ENCODE data around the gene ZNF771.

The ZNF771 gene

GRCh38 chr16:30409125-30410060 is 2.0 kb downstream of the ZNF771 start:
- TF ChIP-seq, protein P1, sequence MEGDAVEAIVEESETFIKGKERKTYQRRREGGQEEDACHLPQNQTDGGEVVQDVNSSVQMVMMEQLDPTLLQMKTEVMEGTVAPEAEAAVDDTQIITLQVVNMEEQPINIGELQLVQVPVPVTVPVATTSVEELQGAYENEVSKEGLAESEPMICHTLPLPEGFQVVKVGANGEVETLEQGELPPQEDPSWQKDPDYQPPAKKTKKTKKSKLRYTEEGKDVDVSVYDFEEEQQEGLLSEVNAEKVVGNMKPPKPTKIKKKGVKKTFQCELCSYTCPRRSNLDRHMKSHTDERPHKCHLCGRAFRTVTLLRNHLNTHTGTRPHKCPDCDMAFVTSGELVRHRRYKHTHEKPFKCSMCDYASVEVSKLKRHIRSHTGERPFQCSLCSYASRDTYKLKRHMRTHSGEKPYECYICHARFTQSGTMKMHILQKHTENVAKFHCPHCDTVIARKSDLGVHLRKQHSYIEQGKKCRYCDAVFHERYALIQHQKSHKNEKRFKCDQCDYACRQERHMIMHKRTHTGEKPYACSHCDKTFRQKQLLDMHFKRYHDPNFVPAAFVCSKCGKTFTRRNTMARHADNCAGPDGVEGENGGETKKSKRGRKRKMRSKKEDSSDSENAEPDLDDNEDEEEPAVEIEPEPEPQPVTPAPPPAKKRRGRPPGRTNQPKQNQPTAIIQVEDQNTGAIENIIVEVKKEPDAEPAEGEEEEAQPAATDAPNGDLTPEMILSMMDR (IDR thresholded peaks at IDR 0.05) = peak; percentile 90

GRCh38 chr16:30413112-30413806 is 5.9 kb downstream of the ZNF771 start:
- TF ChIP-seq, protein P1 (IDR thresholded peaks at IDR 0.05) = no peak

- TF ChIP-seq, protein P1 (IDR thresholded peaks at IDR 0.05) = no peak
These were observed 6.8 kb downstream of the ZNF771 start for GRCh38 chr16:30414159-30414558.

DNA sequence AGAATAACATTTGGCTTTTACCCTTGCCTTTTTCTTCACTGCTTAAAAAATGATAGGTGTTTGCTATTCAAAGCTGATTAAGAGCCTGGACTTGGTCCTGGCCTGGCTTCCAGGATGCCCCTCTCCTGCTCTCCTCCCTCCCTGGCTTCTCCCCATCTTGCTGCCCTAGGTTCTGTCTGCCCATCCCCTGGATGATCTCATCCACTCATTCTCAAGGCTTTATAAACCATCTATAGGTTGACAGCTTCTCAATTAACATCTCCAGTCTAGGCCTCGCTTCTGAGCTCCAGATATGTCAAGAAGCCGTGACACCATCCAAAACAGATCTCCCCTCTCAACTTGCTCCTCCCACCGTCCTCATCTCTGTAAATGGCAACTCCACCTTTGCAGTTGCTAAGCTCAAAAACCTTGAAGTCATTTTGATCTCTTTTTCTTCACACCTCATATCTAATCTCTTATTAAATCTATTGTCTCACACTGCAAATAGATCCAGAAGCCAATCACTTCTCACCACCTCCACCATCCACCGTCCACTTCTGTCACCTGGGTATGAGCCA is 8.7 kb downstream of the ZNF771 start:
- TF ChIP-seq, protein P1 (IDR thresholded peaks at IDR 0.05) = no peak

- TF ChIP-seq, protein P1 (IDR thresholded peaks at IDR 0.05) = no peak
These were observed 9.5 kb downstream of the ZNF771 start for GRCh38 chr16:30416624-30417528.

- TF ChIP-seq, protein P1 (IDR thresholded peaks at IDR 0.05) = peak; percentile 37; the same call in 1 of the 2 replicates
These were observed 10.3 kb downstream of the ZNF771 start for GRCh38 chr16:30417529-30418349.

Measured in LNCAP (cell line).